ENCODE measurements around the gene CRADD.

CRADD gene

GRCh38 chr12:93850481-93851256 is 173.5 kb downstream of the CRADD start:
- no peak for TF ChIP-seq CTCF (conservative IDR thresholded peaks at IDR 0.05; ENCODE audit: low read length)
- no peak for DNase-seq (ENCODE audit: low read depth)
- H3K4me3 ChIP-seq (ENCODE audit: low read length) = no peak overlapping the region

- TF ChIP-seq CTCF (conservative IDR thresholded peaks at IDR 0.05; ENCODE audit: low read length) = no peak
- no peak for DNase-seq (ENCODE audit: low read depth)
- no peak overlapping the region for H3K4me3 ChIP-seq (ENCODE audit: low read length)
Measured at GRCh38 chr12:93851257-93851671, 174.1 kb downstream of the CRADD start.

- no peak for TF ChIP-seq CTCF (conservative IDR thresholded peaks at IDR 0.05; ENCODE audit: low read length)
- no peak for DNase-seq (ENCODE audit: low read depth)
- H3K4me3 ChIP-seq (ENCODE audit: low read length) = no peak overlapping the region
Measured at GRCh38 chr12:93852173-93852591, 175.0 kb downstream of the CRADD start.

- TF ChIP-seq CTCF (conservative IDR thresholded peaks at IDR 0.05; ENCODE audit: low read length) = no peak
- no peak for DNase-seq (ENCODE audit: low read depth)
- no peak overlapping the region for H3K4me3 ChIP-seq (ENCODE audit: low read length)
Measured at GRCh38 chr12:93853698-93854478, 176.7 kb downstream of the CRADD start.

GRCh38 chr12:93855261-93855660 is 178.1 kb downstream of the CRADD start:
- DNase-seq (ENCODE audit: low read depth) = no peak
- H3K4me3 ChIP-seq (ENCODE audit: low read length) = no peak overlapping the region
- no peak for TF ChIP-seq CTCF (conservative IDR thresholded peaks at IDR 0.05; ENCODE audit: low read length)

GRCh38 chr12:93856611-93857010 is 179.4 kb downstream of the CRADD start:
- TF ChIP-seq CTCF (conservative IDR thresholded peaks at IDR 0.05; ENCODE audit: low read length) = no peak
- no peak overlapping the region for H3K4me3 ChIP-seq (ENCODE audit: low read length)

More at GRCh38 chr12:93856611-93857010, 179.4 kb downstream of the CRADD start:
- DNase-seq (ENCODE audit: low read depth) = no peak
